ENCODE data around the gene SPPL3.
"Not testable (repeated sequence)": the region's sequence is repeated elsewhere in the genome, so short reads cannot be mapped to it uniquely, and the experiment has no call there.

Gene SPPL3

GRCh38 chr12:120844297-120844696 lies 59.9 kb downstream of the SPPL3 start:
- DNase-seq (ENCODE audit: low read depth): no peak

GRCh38 chr12:120843472-120843871 lies 60.7 kb downstream of the SPPL3 start:
- no peak for DNase-seq (ENCODE audit: low read depth)

GRCh38 chr12:120842595-120842994 lies 61.6 kb downstream of the SPPL3 start:
- no peak for DNase-seq (ENCODE audit: low read depth)

- no peak for DNase-seq (ENCODE audit: low read depth)
Measured at GRCh38 chr12:120841525-120841924, 62.6 kb downstream of the SPPL3 start.

- DNase-seq (ENCODE audit: low read depth): no peak
Measured at GRCh38 chr12:120839503-120839902, 64.7 kb downstream of the SPPL3 start.

GRCh38 chr12:120838629-120839383 lies 65.4 kb downstream of the SPPL3 start:
- not testable (repeated sequence) for DNase-seq (ENCODE audit: low read depth)

- no peak for DNase-seq (ENCODE audit: low read depth)
Measured at GRCh38 chr12:120836114-120836684, 68.0 kb downstream of the SPPL3 start.

GRCh38 chr12:120835657-120836056 lies 68.5 kb downstream of the SPPL3 start:
- no peak for DNase-seq (ENCODE audit: low read depth)

GRCh38 chr12:120835304-120835612 lies 68.9 kb downstream of the SPPL3 start:
- no peak for DNase-seq (ENCODE audit: low read depth)

GRCh38 chr12:120834489-120835303 lies 69.5 kb downstream of the SPPL3 start:
- no peak for DNase-seq (ENCODE audit: low read depth)

GRCh38 chr12:120833849-120834248 lies 70.3 kb downstream of the SPPL3 start:
- DNase-seq (ENCODE audit: low read depth): no peak

- no peak for DNase-seq (ENCODE audit: low read depth)
Measured at GRCh38 chr12:120832737-120833136, 71.4 kb downstream of the SPPL3 start.

- no peak for DNase-seq (ENCODE audit: low read depth)
Measured at GRCh38 chr12:120831648-120832267, 72.4 kb downstream of the SPPL3 start.

GRCh38 chr12:120830966-120831365 lies 73.2 kb downstream of the SPPL3 start:
- no peak for DNase-seq (ENCODE audit: low read depth)

- DNase-seq (ENCODE audit: low read depth): no peak
Measured at GRCh38 chr12:120830052-120830940, 73.9 kb downstream of the SPPL3 start.

- no peak for DNase-seq (ENCODE audit: low read depth)
Measured at GRCh38 chr12:120826335-120826734, 77.8 kb downstream of the SPPL3 start.

GRCh38 chr12:120825337-120825736 lies 78.8 kb downstream of the SPPL3 start:
- no peak for DNase-seq (ENCODE audit: low read depth)

GRCh38 chr12:120822832-120823503 lies 81.2 kb downstream of the SPPL3 start:
- DNase-seq (ENCODE audit: low read depth): no peak

GRCh38 chr12:120821878-120822277 lies 82.3 kb downstream of the SPPL3 start:
- DNase-seq (ENCODE audit: low read depth): no peak

GRCh38 chr12:120820884-120821510 lies 83.2 kb downstream of the SPPL3 start:
- peak; percentile 7 for DNase-seq (ENCODE audit: low read depth)

GRCh38 chr12:120818416-120818815 lies 85.7 kb downstream of the SPPL3 start:
- DNase-seq (ENCODE audit: low read depth): no peak

Measured in activated gamma-delta T cell treated with anti-CD3 and anti-CD28 coated beads, Interleukin-2, amount 50 U/mL, for 16 hours (primary cell).